ENCODE results near the gene ZNF333.

- TF ChIP-seq CTCF (IDR thresholded peaks at IDR 0.05; ENCODE audit: insufficient read depth, low read length) (no peak), GABPA (IDR thresholded peaks at IDR 0.05; ENCODE audit: low read depth) (no peak), POLR2AphosphoS5 (IDR thresholded peaks at IDR 0.05; ENCODE audit: low read depth) (no peak), REST (IDR thresholded peaks at IDR 0.05; ENCODE audit: insufficient replicate concordance, low read depth) (no peak), SPI1 (IDR thresholded peaks at IDR 0.05; ENCODE audit: borderline replicate concordance, low read depth) (no peak)
These were observed 73.8 kb downstream of the ZNF333 start for GRCh38 chr19:14763497-14764145.
